ENCODE results near the gene GALNT2. TPM values are rescaled to one million over a fixed set of nuclear protein-coding genes. Genes with fewer than 3 reads are reported as not detected.

Gene GALNT2
- total RNA-seq, 4 donors from 2014 or later, result 41.7 to 56.4 (median 50.7) TPM

- TF ChIP-seq, protein P1, sequence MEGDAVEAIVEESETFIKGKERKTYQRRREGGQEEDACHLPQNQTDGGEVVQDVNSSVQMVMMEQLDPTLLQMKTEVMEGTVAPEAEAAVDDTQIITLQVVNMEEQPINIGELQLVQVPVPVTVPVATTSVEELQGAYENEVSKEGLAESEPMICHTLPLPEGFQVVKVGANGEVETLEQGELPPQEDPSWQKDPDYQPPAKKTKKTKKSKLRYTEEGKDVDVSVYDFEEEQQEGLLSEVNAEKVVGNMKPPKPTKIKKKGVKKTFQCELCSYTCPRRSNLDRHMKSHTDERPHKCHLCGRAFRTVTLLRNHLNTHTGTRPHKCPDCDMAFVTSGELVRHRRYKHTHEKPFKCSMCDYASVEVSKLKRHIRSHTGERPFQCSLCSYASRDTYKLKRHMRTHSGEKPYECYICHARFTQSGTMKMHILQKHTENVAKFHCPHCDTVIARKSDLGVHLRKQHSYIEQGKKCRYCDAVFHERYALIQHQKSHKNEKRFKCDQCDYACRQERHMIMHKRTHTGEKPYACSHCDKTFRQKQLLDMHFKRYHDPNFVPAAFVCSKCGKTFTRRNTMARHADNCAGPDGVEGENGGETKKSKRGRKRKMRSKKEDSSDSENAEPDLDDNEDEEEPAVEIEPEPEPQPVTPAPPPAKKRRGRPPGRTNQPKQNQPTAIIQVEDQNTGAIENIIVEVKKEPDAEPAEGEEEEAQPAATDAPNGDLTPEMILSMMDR (IDR thresholded peaks at IDR 0.05; ENCODE audit: low read depth), result no peak
Measured at GRCh38 chr1:230195199-230195598, 128.2 kb downstream of the GALNT2 start.

GRCh38 chr1:230196077-230196476, 129.0 kb downstream of the GALNT2 start:
- TF ChIP-seq, protein P1 (IDR thresholded peaks at IDR 0.05; ENCODE audit: low read depth), result no peak

DNA sequence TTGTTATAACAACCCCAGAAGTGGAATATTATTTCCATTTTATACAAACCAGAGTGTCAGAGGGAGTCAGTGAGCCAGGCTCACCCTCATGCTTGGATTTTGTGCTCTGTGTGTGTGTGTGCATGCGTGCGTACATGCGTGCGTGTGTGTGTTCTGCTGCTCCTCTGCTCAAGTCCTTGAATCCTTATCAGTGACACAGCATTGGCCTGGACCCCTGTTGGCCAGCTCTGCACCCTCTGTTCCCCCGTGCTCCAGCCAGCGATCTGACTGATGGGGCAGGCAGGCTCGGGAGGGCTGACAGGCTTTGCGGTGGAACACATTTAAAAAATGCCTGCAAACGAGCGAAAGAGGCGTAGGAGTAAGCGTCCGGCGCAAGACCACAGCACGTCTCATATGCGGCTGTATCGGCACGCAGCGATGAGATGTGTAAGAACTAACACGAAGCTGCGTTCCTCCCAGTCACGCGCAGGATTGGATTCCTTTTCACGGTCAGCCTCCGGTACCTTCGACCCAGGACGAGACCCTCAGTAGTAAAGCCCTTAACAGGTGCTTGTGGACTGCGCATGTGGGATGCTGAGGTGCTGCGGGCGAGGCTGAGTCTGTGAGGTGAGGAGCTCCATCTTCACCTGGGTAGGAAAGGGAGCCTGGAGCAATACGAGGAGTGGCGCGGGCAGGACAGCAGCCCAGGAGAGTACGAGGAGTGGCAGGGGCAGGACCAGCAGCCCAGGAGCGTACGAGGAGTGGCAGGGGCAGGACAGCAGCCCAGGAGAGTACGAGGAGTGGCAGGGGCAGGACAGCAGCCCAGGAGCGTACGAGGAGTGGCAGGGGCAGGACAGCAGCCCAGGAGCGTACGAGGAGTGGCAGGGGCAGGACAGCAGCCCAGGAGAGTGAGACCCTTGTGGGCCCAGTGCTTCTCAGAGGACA, 130.9 kb downstream of the GALNT2 start:
- TF ChIP-seq, protein P1 (IDR thresholded peaks at IDR 0.05; ENCODE audit: low read depth), result no peak

GRCh38 chr1:230199034-230199433, 132.0 kb downstream of the GALNT2 start:
- TF ChIP-seq, protein P1 (IDR thresholded peaks at IDR 0.05; ENCODE audit: low read depth), result no peak

GRCh38 chr1:230199554-230199953, 132.5 kb downstream of the GALNT2 start:
- TF ChIP-seq, protein P1 (IDR thresholded peaks at IDR 0.05; ENCODE audit: low read depth), result no peak

- TF ChIP-seq, protein P1 (IDR thresholded peaks at IDR 0.05; ENCODE audit: low read depth), result no peak
Measured at GRCh38 chr1:230200276-230200675, 133.2 kb downstream of the GALNT2 start.

GRCh38 chr1:230201445-230201844, 134.4 kb downstream of the GALNT2 start:
- TF ChIP-seq, protein P1 (IDR thresholded peaks at IDR 0.05; ENCODE audit: low read depth), result no peak

Data from subcutaneous adipose tissue (tissue), 4 donors.